Thyroid gland (tissue), 4 donors: ENCODE measurements around the gene RARRES2.

ENCODE experiments used
- POLR2A ChIP-seq, 2 donors: fragments of 450-650 bp; IDR thresholded peaks; one replicate each; pipeline ENCODE4 v1.6.1; 2017; ENCODE audit warnings: antibody characterized with exemption in 2 of 2, mild to moderate bottlenecking in 2 of 2, moderate library complexity in 1 of 2
- TF ChIP-seq, protein P1 (sequence below), 6 experiments: fragments of 200-600 bp in 3 of 6; fragments of 450-650 bp in 3 of 6; sonication (generic) in 3 of 6; IDR thresholded peaks; one replicate each; pipeline ENCODE4 v1.5.1; 2016 to 2019; ENCODE audit warnings: antibody characterized with exemption in 6 of 6, mild to moderate bottlenecking in 2 of 6, inconsistent platforms in 1 of 6, moderate library complexity in 1 of 6

- TF ChIP-seq, protein P1, sequence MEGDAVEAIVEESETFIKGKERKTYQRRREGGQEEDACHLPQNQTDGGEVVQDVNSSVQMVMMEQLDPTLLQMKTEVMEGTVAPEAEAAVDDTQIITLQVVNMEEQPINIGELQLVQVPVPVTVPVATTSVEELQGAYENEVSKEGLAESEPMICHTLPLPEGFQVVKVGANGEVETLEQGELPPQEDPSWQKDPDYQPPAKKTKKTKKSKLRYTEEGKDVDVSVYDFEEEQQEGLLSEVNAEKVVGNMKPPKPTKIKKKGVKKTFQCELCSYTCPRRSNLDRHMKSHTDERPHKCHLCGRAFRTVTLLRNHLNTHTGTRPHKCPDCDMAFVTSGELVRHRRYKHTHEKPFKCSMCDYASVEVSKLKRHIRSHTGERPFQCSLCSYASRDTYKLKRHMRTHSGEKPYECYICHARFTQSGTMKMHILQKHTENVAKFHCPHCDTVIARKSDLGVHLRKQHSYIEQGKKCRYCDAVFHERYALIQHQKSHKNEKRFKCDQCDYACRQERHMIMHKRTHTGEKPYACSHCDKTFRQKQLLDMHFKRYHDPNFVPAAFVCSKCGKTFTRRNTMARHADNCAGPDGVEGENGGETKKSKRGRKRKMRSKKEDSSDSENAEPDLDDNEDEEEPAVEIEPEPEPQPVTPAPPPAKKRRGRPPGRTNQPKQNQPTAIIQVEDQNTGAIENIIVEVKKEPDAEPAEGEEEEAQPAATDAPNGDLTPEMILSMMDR (IDR thresholded peaks at IDR 0.05) = no peak
- no peak for TF ChIP-seq POLR2A (IDR thresholded peaks at IDR 0.05)
These were observed 34.3 kb downstream of the RARRES2 start for GRCh38 chr7:150307129-150307528.
